K562 (cell line): Measurements from ENCODE around the gene IRF2BP2. TPM values are rescaled to one million over a fixed set of nuclear protein-coding genes. Genes with fewer than 3 reads are reported as not detected.
A peak's percentile ranks its signal among the peaks of the same experiment; 100 is the strongest.

Experiments used
- CEBPG ChIP-seq, 3 experiments: fragments of 200-800 bp in 1 of 3; sonication (Bioruptor generic) in 1 of 3; sonication (generic) in 1 of 3; formaldehyde crosslinking in 1 of 3; IDR thresholded peaks in 2 of 3; conservative IDR thresholded peaks in 1 of 3; 2 replicates each; pipeline versions ENCODE4 v1.6.1 to v1.8.0; 2016 to 2022; ENCODE audit warnings: missing compliant biosample characterization in 2 of 3, missing genetic modification characterization in 2 of 3, mild to moderate bottlenecking in 1 of 3, missing genetic modification reagents in 1 of 3
- ELF1 ChIP-seq: fragments of 200-800 bp; sonication (Bioruptor generic); IDR thresholded peaks from 2 replicates; pipeline ENCODE4 v1.6.1; 2016; ENCODE audit warnings: missing genetic modification characterization, missing compliant biosample characterization
- EP400 ChIP-seq: fragments of 450-650 bp; IDR thresholded peaks from 2 replicates; pipeline ENCODE4 v1.6.1; 2017; ENCODE audit warnings: antibody characterized with exemption, mild to moderate bottlenecking, moderate library complexity
- ETV1 ChIP-seq: fragments of 450-650 bp; conservative IDR thresholded peaks from 2 replicates; pipeline ENCODE4 v1.6.1; 2016; ENCODE audit warnings: missing genetic modification characterization, control low read depth, low read depth, missing compliant biosample characterization
- FOXJ3 ChIP-seq: sonication (generic); formaldehyde crosslinking; IDR thresholded peaks from 2 replicates; pipeline ENCODE4 v1.4.0; 2020; ENCODE audit warnings: mild to moderate bottlenecking, missing genetic modification reagents
- HNRNPUL1 ChIP-seq: fragments of 200-400 bp; formaldehyde crosslinking; IDR thresholded peaks from 2 replicates; pipeline ENCODE4 v1.6.1; 2017; ENCODE audit warnings: low read length
- KDM4B ChIP-seq, 2 experiments: fragments of 450-650 bp in 1 of 2; sonication (generic) in 1 of 2; IDR thresholded peaks; 2 replicates each; pipeline ENCODE4 v1.6.1; 2016 to 2017; ENCODE audit warnings: borderline replicate concordance in 2 of 2, antibody characterized with exemption in 1 of 2, low read depth in 1 of 2, mild to moderate bottlenecking in 1 of 2
- LARP7 ChIP-seq: fragments of 450-650 bp; IDR thresholded peaks from 2 replicates; pipeline ENCODE4 v1.6.1; 2016
- MTA3 ChIP-seq: fragments of 450-650 bp; formaldehyde crosslinking; IDR thresholded peaks from 2 replicates; pipeline ENCODE4 v1.6.1; 2017; ENCODE audit warnings: mild to moderate bottlenecking, borderline replicate concordance
- PCBP2 ChIP-seq: fragments of 200-400 bp; formaldehyde crosslinking; IDR thresholded peaks from 2 replicates; pipeline ENCODE4 v1.6.1; 2018; ENCODE audit warnings: low read length, low read depth, mild to moderate bottlenecking, moderate library complexity; ENCODE audit not compliant: poor library complexity, severe bottlenecking
- SAP30 ChIP-seq: fragments of 200-600 bp; sonication (generic); IDR thresholded peaks from 2 replicates; pipeline ENCODE4 v1.6.1; 2012; ENCODE audit warnings: borderline replicate concordance, low read depth, mild to moderate bottlenecking, moderate library complexity, low read length, control low read depth, inconsistent platforms; ENCODE audit not compliant: insufficient read depth, poor library complexity, severe bottlenecking
- TAF7 ChIP-seq: fragments of 450-650 bp; IDR thresholded peaks from 2 replicates; pipeline ENCODE4 v1.6.1; 2016; ENCODE audit warnings: missing genetic modification characterization, missing compliant biosample characterization
- ZNF12 ChIP-seq: sonication (generic); formaldehyde crosslinking; IDR thresholded peaks from 2 replicates; pipeline ENCODE4 v1.4.0; 2020; ENCODE audit warnings: mild to moderate bottlenecking, missing genetic modification reagents
- ZNF197 ChIP-seq: fragments of 200-800 bp; sonication (Bioruptor generic); IDR thresholded peaks from 2 replicates; pipeline ENCODE4 v1.6.1; 2016; ENCODE audit warnings: low read depth, missing genetic modification characterization, missing compliant biosample characterization
- ZNF23 ChIP-seq: fragments of 250-450 bp; sonication (Bioruptor Pico); IDR thresholded peaks from 2 replicates; pipeline ENCODE4 v1.4.0; 2020; ENCODE audit warnings: mild to moderate bottlenecking
- ZNF263 ChIP-seq: sonication (generic); formaldehyde crosslinking; IDR thresholded peaks from 2 replicates; pipeline ENCODE4 v1.8.0; 2022; ENCODE audit warnings: mild to moderate bottlenecking, missing genetic modification reagents, borderline replicate concordance
- ZNF695 ChIP-seq: fragments of 450-650 bp; formaldehyde crosslinking; IDR thresholded peaks from 2 replicates; pipeline ENCODE4 v1.4.0; 2020; ENCODE audit warnings: mild to moderate bottlenecking, moderate library complexity
- ZNF77 ChIP-seq: fragments of 250-450 bp; sonication (Bioruptor Pico); IDR thresholded peaks from 2 replicates; pipeline ENCODE4 v1.5.0; 2020
- polyA plus RNA-seq, 8 experiments: library from polyadenylated mRNA; depleted of rRNA in 4 of 8; stranded (reverse) in 5 of 8; unstranded in 3 of 8; fragments of >200 nt; fragmentation: Nextera tagmentation in 2 of 8; fragmentation: Illumina TruSeq in 1 of 8; extraction: Ambion mirVana in 2 of 8; extraction: Trizol in 1 of 8; gene quantifications; 2 replicates each; pipeline versions ENCODE4 v1.2.1 to v1.2.3, GENCODE V29; 2011 to 2014; ENCODE audit warnings: inconsistent platforms in 1 of 8, missing spikeins in 1 of 8
- total RNA-seq, 7 experiments: library from RNA; depleted of rRNA in 6 of 7; stranded (reverse); fragments of >200 nt in 6 of 7; fragmentation: Illumina TruSeq in 2 of 7; extraction: Trizol in 2 of 7; gene quantifications; 2 replicates each; pipeline versions ENCODE4 v1.2.1 to v1.2.3, GENCODE V29; 2011 to 2021; ENCODE audit warnings: low replicate concordance in 1 of 7
- TF ChIP-seq, protein P1 (sequence below): IDR thresholded peaks from 2 replicates; pipeline ENCODE4 v1.6.1; 2014; ENCODE audit warnings: antibody characterized with exemption
- TF ChIP-seq, protein P2 (sequence below): fragments of 250-450 bp; sonication (Bioruptor Pico); IDR thresholded peaks from 2 replicates; pipeline ENCODE4 v1.8.0; 2022; ENCODE audit warnings: moderate library complexity, mild to moderate bottlenecking, inconsistent platforms
- TF ChIP-seq, protein P3 (sequence below): fragments of 250-450 bp; sonication (Bioruptor Pico); IDR thresholded peaks from 2 replicates; pipeline ENCODE4 v1.5.0; 2020; ENCODE audit warnings: mild to moderate bottlenecking, borderline replicate concordance

IRF2BP2 gene
- total and polyA plus RNA-seq, 9 of the 15 experiments (the other 6 are each of a cell fraction or from before 2014, with no cell fraction given), result 7.7 to 68.6 (median 22.1) TPM

DNA sequence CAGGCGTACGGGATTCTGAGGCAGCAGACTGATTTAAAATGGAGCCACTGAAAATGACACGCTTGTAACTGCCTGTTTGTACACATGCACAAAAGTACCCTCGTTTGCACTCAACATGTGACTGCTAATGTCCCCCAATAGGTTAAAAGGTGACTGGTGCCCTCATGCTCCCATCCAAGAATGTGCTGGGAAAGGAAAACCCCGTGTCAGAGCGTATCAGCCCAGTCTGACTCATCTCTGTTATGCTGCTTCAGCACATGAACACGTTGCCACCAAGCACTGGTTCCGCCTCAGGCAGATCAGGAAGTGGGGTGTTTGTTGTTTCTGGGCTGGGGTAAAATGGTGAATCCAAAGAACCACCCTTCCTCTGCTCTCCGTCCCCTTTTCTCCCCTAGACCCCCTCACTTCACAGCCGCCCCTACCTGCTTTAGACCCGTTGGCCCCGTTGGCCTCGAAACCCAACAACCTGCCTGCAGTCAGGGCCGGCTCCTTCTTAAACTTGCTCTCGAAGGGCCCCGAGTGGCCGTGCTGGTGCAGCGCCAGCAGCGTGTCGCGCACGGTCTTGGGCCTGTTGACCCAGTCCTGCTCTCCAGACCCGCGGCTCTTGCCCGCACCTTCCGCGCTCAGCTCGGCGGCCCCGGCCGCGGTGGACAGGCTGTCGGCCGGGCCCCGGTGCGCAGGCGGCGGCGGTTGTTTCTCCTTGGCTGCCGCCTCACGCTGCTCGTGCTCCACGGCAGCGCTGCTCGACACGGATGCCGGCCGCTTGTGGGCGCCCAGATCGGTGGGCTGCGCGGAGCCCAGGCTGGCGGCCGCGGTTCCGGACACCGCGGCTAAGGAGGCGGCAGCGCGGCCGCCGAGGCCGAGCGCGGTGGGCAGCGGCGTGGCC is 1.7 kb downstream of the IRF2BP2 start (continued):
- TF ChIP-seq, protein P1, sequence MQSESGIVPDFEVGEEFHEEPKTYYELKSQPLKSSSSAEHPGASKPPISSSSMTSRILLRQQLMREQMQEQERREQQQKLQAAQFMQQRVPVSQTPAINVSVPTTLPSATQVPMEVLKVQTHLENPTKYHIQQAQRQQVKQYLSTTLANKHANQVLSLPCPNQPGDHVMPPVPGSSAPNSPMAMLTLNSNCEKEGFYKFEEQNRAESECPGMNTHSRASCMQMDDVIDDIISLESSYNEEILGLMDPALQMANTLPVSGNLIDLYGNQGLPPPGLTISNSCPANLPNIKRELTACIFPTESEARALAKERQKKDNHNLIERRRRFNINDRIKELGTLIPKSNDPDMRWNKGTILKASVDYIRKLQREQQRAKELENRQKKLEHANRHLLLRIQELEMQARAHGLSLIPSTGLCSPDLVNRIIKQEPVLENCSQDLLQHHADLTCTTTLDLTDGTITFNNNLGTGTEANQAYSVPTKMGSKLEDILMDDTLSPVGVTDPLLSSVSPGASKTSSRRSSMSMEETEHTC, result no peak
- TF ChIP-seq MTA3 (peak; percentile 90; the same call in 1 of the 2 replicates), ETV1 (tag) (peak; percentile 48; the same call in 1 of the 2 replicates), EP400 (peak; percentile 93), HNRNPUL1 (no peak), ZNF12 (CRISPR knock-in tag) (peak; percentile 68), ZNF263 (0 out of 2 replicates have a peak, but pooled peaks have one; percentile 26), CEBPG (CRISPR knock-in tag; IDR thresholded peaks at IDR 0.05) (no peak), CEBPG (tag; conservative IDR thresholded peaks at IDR 0.05 in 1 of 2, IDR thresholded peaks at IDR 0.05 in 1 of 2) (no peak), FOXJ3 (CRISPR knock-in tag) (0 out of 2 replicates have a peak, but pooled peaks have one; percentile 9), ZNF197 (0 out of 2 replicates have a peak, but pooled peaks have one; percentile 58), LARP7 (no peak), TAF7 (tag) (no peak; the same call in 1 of the 2 replicates), PCBP2 (no peak), KDM4B (IDR thresholded peaks at IDR 0.05; ENCODE audit: borderline replicate concordance in 2 of 2, low read depth in 1 of 2) (0 out of 4 replicates have a peak, but pooled peaks of 1 of the 2 experiments have one; percentile 39), ZNF695 (CRISPR knock-in tag) (peak; percentile 53; the same call in 1 of the 2 replicates), ZNF23 (CRISPR knock-in tag) (peak; percentile 63; the same call in 1 of the 2 replicates), ZNF77 (CRISPR knock-in tag) (no peak), SAP30 (peak; percentile 69), ELF1 (tag) (peak; percentile 93)
- TF ChIP-seq, protein P2, sequence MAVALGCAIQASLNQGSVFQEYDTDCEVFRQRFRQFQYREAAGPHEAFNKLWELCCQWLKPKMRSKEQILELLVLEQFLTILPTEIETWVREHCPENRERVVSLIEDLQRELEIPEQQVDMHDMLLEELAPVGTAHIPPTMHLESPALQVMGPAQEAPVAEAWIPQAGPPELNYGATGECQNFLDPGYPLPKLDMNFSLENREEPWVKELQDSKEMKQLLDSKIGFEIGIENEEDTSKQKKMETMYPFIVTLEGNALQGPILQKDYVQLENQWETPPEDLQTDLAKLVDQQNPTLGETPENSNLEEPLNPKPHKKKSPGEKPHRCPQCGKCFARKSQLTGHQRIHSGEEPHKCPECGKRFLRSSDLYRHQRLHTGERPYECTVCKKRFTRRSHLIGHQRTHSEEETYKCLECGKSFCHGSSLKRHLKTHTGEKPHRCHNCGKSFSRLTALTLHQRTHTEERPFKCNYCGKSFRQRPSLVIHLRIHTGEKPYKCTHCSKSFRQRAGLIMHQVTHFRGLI, result no peak
- TF ChIP-seq, protein P3, sequence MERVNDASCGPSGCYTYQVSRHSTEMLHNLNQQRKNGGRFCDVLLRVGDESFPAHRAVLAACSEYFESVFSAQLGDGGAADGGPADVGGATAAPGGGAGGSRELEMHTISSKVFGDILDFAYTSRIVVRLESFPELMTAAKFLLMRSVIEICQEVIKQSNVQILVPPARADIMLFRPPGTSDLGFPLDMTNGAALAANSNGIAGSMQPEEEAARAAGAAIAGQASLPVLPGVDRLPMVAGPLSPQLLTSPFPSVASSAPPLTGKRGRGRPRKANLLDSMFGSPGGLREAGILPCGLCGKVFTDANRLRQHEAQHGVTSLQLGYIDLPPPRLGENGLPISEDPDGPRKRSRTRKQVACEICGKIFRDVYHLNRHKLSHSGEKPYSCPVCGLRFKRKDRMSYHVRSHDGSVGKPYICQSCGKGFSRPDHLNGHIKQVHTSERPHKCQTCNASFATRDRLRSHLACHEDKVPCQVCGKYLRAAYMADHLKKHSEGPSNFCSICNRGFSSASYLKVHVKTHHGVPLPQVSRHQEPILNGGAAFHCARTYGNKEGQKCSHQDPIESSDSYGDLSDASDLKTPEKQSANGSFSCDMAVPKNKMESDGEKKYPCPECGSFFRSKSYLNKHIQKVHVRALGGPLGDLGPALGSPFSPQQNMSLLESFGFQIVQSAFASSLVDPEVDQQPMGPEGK (CRISPR knock-in tag), result no peak
